Midbrain (tissue), 1 donor: ENCODE results near the gene SAA1.

ENCODE experiments used
- DNase-seq: peaks from one replicate; lab custom pipeline; 2025; lab: John Stamatoyannopoulos, UW

SAA1 gene

GRCh38 chr11:18310800-18311340 lies 44.8 kb downstream of the SAA1 start:
- DNase-seq = no peak

- DNase-seq = no peak
Measured at GRCh38 chr11:18312012-18312411, 45.9 kb downstream of the SAA1 start.

DNA sequence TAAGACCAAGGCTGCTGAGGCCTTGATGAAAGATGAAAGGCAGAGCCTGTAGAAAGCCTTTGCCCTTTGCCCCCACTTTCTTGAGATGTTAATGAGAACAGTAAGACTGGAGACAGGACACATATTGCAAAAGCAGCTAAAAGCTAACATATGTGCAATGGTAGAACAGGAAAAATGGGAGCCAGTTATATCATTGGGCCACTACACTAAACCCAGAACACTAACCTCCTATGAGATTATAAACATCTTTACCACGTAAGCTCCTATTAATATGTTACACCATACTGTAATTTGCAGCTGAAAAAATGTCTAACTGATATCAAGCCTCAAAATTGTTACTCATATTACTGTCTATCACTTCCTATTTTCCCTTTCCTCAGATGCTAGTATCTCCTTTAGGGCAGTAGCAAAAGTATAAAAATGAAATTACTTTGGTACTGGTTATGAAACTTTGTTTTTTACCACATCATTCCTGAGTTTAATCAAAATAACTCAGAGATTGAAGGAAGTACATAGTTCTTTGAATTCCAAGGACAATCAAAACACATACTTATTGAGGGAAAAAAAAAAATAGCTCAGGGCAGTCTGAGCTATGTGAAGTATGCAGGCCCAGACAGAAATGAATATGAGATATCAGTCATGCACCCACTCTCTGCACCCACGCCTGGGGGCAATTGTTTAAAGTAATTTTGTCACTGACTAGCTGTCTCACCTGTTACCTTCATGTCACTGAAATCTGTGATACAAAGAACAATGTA lies 46.8 kb downstream of the SAA1 start:
- no peak for DNase-seq

- DNase-seq = no peak
Measured at GRCh38 chr11:18313965-18314763, 48.1 kb downstream of the SAA1 start.

GRCh38 chr11:18314784-18315523 lies 48.9 kb downstream of the SAA1 start:
- no peak for DNase-seq

- DNase-seq = no peak
Measured at GRCh38 chr11:18315893-18316292, 49.8 kb downstream of the SAA1 start.

GRCh38 chr11:18317551-18317950 lies 51.5 kb downstream of the SAA1 start:
- DNase-seq = no peak
